ENCODE results near the gene ELAC2. TPM values are rescaled to one million over a fixed set of nuclear protein-coding genes. Genes with fewer than 3 reads are reported as not detected.

The ELAC2 gene
- total RNA-seq, 1 donor from 2014 or later = 117 TPM

DNA sequence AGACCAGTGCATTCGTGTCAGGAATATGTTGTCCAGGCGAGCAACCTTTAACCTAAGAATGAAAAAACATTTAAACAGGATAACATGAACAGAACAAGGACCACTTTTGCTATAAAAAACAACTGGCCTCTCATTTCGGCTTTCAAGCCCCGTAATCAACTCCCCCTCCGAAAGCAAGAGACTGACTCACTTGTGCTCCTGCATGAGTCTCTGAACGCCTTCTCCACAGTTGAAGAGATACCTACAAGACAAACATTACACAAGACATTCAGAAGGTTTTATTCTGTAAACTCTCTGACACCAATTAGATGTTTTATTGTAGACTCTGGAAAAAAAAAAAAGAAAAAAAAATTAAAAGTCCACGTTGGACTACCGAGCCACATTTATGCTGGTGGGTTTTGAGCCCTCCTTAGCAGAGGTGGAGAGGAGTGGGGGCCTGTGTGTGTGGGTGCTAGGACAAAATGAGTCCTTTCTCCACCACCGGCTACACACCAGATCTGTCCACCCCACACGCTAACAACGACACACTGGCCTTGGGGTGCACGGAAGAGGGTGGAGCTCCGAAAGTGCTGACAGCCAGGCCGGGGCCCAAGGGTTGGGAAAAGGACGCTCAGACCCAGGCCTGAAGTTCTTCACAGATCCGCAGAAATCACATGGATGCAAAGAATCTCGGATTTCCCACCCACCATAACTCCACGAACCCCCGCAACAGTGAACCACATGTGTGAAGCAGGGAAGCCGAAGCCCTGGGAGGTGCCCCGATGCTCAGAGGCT, 759 bp downstream of the ELAC2 start:
- DNase-seq (ENCODE audit: low read depth) = peak; percentile 35

DNA sequence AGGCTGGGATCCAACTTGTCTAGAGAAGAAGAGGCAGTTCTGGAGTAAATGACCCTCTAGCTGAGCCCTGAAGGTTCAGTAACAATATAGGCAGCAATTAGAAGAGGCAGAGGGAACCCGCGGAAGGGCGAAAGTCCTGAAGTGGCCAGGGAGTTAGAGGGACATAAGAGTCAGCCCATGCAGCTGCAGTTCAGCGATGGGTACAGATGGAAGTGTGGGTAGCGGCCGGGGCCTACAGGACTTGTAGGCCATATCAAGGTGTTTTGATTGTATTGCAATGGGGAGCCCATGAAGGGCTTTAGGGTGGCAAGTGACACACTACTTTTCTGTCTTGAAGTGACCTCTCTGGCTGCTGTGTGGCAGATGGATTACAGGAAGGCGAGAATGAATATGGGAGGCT, 3.0 kb downstream of the ELAC2 start:
- no peak for DNase-seq (ENCODE audit: low read depth)

DNA sequence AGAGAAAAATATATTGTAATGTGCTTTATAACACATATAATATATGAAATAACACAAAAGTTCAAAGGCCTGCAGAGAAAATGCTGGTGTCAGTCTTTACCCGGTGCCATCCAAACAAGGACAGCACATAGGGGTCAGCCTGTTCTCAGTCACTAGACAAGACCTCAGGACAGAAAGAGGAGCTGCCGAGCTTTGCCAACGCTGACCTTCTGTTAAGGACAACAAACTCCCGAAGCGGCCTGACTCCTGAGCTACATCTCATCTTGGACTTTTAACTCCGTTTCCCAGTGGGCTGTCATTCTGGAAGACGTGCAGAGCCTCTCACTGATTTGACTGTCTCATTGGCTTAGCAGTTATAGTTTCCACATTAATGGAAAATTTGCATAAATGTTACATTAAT, 6.9 kb downstream of the ELAC2 start:
- DNase-seq (ENCODE audit: low read depth) = no peak

DNA sequence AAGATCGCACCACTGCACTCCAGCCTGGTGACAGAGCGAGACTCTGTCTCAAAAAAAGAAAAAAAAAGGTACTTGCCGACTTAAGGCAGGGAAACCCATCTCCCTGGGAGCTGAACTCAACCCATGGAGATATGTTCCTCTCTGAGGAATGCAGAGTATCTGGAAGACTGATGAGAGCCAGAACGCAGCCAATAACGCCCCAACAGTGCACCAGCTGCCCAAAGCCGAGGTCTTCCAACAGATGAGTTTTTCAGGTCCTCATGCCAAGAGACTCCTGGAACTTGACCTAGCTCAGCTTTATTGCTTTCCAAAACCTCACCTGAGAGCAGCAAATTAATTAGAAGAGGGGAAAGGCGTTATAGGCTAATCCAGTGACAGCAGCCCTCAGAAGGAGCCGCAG, 9.4 kb downstream of the ELAC2 start:
- DNase-seq (ENCODE audit: low read depth) = no peak

DNA sequence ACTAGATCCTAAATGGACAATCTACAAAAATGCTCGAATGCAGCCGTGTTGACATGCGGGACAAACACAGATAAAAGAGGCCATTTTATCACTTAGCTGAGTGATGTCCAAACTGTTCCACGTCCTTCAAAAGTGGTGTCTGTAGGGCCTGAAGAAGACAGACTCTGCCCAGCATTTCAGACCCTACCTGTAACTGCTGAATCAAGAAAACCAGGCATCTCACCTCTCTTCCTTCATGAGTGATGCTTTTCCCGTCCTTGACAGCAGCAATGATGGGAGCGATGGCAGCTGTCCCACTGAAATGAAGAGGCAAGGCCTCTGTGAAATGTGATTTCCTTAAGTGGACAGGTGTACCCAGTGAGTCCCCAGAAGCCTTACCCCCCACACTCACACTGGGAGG, 12.3 kb downstream of the ELAC2 start:
- DNase-seq (ENCODE audit: low read depth) = no peak

DNA sequence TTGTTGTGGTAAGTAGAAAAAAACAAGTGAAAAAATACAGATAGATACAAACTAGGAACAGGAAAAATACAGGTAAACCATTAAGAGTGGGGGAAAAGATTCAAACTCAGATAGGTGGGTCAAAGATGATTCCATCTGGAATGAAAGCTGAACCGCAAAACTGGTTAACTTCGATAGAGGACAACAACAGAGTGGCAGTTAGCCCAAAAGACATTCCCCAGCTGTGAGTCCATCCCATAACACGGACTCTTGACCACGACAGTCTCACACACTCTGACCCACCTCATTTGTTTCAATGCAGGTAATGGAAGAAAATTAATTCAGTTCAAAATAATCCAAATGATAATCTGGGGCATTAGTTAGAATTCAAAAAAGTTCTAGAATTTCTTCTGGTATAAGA, 13.5 kb downstream of the ELAC2 start:
- DNase-seq (ENCODE audit: low read depth) = no peak

DNA sequence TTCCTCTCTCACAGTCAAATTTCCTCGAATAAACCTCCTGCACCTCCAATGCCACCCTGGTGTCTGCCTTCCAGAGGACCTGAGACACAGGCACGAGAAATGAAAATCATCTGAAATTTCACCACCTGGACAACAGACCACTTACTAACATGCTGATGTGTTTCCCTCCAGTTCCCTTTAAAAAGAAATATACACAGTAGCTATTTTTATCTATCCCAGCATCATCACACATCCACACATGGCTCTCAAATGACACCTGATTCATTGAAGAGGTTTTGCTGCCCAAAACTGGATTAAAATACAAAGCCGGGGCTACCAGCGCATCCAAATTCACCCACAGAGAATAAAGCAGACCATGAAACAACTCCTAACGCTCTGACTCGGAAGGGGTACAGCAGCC, 13.9 kb downstream of the ELAC2 start:
- DNase-seq (ENCODE audit: low read depth) = no peak

DNA sequence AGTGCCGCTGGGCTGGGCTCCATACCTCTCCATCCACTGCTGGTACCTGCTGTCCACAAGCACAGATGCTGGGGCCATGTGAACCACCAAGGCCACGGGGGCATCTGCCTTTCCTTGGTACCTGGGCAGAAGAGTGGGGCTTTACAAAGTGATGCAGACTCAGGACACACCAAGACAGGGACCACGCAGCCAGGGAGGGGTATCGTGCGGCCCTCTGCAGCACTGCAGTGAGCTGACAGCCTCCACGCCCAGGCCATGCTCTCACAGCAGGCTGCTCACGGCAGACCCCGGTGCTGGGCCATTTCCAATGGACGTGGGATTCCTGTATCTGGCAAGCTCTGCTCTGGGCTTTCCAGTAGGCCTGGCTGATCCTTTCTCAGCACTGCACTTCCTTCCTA, 14.4 kb downstream of the ELAC2 start:
- DNase-seq (ENCODE audit: low read depth) = no peak

DNA sequence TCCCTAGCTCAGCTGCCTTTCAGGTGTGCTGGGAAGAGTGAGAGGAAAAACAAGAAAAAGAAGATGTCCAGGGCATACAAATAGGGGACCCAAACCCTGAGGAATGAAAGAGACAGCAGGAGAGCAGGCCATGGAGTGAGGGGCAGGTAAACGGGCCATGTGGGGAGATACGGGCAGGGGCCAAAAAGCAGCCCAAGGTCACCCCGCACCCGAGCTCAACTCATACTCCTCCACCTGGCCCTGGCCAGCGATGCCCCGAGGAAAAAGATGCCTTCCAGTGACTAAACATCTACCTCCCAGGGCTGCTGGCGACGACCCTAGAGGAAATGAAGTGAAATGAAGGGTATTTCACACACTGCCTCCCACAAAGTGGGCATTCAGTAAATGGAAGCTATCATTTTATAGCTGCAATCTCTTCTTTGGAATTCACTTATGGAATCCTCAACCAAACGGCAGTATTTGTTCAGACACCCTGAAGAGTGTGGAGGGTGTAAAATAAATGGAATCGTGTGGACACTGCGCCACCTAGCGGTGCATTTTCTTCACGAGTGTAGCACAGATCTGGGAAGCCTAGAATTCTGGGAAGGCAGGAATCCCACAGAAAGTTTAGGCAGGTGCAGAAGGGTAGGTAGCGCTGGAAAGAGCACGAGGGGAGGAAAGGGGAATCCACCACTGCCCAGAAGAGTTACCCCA, 14.9 kb downstream of the ELAC2 start:
- peak; percentile 50 for DNase-seq (ENCODE audit: low read depth)

DNA sequence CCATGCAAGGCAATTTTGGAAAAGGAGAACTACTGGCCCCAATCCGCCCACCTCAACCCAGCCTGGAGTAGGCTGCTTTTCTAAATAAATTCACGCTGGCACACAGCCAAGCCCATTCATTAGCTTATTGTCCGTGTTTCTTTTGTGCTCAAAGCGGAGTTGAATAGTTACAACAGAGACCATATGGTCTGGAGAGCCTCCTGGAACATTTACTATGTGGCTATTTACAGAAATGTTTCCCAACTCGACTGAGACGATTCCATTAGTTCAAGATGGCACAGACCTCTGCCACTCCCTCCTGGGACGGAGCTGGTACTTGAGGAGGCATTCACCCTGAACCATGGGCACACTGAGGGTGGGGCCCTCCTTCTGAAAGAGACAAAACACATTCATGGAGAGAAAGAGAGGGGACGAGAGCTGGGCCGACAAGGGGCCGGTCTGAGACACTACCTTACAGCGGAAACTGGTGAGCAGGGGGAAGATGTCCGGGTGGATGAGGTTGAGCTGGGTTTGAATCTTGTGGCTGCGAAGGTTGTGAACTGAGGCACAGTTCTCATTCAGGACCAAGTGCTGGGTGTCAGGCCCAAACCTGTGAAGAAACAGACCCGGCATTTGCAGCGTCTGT, 15.7 kb downstream of the ELAC2 start:
- peak; percentile 22 for DNase-seq (ENCODE audit: low read depth)

DNA sequence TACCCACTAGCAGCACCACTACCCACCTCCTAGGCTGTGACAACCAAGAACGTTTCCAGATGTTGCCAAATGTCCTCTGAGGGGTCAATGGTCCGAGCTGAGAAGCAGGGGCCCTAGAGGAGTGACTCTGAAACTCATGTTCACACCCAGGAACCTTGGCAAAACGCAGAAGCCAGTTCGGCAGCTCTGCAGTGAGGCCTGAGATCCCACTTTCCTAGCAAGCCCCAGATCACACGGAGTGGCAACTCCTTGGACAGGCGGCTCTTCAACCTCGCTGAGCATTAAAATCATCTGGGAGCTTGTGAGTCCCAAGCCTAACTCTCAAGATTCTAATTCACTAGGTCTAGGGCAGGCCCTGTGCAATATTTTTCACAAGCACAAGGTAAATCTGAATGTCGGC, 17.3 kb downstream of the ELAC2 start:
- no peak for DNase-seq (ENCODE audit: low read depth)

DNA sequence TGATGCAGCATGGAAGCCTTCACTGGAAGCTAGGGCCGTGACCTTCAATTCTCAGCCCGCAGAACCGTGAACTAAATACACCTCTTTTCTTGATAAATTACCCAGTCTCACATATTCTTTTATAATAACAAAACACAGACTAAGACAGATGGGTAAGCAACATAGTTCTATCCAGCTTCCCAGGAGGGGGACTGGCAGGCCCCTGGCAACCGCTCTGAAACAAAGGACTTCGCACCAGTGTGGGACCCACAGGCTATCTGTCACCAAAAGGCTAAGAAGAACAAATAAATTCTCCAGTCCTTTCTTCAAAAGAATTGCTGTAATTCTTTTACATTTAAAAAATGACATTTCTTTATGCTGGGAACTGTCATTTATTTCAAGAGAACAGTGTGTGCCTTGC, 19.0 kb downstream of the ELAC2 start:
- DNase-seq (ENCODE audit: low read depth) = no peak

DNA sequence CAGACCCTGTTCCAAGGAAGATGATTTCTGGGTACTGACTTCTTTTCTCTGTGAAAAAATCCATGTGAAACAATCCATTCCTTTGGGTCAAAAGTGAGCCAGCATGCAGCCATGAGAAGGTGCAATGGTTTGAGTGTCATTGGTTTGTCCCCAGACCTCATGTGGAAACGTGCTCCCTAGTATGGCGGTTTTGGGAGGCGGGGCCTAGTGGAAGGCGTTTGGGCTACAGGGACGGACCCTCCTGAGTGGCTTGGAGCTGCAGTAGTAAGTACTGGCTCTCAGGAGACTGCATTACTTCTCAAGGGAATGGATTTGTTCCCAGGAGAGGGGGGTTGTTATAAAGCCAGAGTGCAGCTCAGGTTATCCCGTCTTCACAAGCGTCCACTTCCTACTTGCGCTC, 19.4 kb downstream of the ELAC2 start:
- no peak for DNase-seq (ENCODE audit: low read depth)

DNA sequence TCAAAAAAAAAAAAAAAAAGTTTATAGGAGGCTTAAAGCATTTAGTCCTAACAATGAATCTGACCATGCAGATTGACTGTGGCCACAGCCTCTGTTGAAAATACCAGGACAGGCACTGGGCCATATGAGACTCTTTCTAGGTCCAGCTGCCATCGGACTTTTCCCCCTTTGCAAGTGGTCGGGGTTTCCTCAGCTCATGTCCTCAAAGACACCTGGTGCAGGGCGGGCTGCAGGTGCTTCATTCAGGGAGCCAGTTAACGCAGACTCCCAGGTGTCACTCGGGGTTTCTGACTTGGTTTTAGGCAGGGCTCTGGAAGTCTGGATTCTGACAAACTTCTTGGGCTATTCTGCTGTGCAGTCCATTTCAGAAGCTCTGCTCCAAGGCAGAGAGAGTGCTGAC, 20.9 kb downstream of the ELAC2 start:
- DNase-seq (ENCODE audit: low read depth) = no peak

DNA sequence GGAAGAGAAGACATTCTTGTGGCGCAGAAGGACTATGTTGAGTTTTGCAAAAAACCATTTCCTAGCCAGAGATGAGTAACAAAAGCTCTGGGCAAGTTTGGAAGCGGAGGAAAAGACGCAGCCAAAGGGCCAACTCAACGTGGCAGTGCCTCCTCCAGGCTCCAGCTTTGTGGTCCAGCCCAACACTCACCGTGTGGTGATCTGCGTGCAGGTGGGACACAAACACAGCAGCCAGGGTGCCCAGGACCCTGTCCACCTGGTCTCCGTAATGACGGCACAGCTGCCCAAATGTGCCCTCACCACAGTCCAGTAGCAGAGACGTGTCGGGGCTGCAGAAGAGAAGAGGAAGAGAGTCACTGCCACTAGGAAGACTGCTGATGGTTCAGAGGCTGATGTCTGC, 21.5 kb downstream of the ELAC2 start:
- DNase-seq (ENCODE audit: low read depth) = no peak

DNA sequence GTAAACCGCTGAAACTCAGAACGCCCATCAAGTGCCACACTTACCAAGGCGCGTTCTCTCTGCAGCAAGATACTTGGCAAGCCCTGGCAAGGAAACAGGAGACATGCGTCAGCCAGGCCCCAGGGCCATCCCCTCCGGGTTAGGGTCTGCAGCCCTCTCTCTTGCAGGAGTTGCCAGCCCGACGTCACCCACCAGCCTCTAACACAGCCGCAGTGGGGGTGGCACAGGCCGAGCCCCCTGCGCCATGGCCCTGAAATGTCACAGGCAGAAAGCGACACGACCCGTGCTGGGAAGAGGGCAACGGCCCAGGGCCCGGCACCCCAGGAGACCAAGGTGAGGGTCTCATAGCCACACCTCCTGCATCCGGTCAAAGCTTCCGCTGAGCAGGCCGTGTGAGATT, 21.9 kb downstream of the ELAC2 start:
- no peak for DNase-seq (ENCODE audit: low read depth)

DNA sequence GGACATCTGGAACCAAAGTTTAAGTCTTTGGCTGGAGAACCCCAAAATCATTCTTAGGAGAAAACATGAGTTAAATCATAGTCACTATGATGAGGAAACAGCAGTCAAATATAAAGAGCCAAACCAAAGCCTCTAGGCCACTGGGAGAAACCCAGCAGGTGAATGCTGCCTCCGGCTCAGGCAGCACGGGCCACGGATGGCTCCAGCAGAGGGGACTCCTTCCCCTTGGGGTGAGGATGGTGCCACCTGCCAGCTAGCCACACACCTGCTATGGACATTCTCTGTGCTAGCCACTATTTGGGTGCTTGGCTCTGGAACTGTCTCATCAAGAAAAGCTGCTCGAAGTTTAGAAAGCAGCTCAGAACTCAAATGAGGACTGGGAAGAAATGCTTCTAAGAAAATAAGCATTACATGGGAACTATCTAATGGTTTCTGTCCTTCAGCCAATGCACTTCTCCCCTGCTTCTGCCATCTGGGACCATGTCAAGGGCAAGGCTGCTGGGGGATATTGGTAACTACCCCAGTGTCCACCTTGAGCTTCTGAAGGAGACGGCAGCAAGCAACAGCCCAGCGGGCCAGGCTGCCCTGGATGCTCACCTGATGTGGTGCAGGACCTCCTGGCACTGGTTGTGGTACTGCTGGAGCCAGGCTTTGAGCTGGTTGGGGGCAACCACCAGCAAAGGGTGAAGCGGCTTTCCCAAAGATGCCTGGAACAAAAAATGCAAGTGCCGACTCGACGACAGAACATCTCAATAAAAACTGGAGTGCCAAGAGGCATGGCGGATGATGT, 22.5 kb downstream of the ELAC2 start:
- DNase-seq (ENCODE audit: low read depth) = no peak

DNA sequence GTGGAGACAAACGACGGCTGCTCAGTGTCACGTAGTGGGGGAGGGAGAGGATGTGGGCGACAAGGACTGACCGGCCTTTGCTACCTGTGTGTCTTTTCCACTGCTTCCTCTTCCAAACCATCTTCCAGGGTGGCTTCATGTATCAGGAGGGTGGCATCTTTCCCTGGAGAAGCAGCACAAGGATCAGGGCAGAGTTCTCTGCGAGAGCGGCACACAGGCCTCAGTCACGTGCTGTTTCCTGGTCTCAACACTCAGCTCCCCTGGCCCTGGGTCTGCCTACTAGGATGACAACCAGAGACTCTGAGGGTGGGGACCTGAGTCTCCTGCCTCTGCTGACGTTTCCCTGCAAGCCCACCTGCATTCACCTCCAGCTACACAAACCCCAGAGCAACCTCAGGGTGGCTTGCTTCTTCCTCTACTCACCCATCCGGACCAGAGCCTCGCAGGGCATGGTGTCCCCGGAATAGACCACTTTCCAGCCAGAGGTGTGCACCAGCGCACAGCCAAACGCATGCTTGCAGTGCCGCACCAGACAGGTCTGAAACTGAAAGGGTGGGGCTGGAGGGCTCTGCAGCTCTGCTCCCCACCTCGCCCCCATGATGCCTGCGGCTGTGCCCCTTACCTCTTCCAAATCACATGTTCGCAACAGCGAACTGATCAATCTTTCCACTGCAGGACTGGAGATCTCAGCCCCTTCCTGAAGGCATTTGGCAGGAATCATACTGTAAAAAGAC, 23.3 kb downstream of the ELAC2 start:
- DNase-seq (ENCODE audit: low read depth) = no peak

DNA sequence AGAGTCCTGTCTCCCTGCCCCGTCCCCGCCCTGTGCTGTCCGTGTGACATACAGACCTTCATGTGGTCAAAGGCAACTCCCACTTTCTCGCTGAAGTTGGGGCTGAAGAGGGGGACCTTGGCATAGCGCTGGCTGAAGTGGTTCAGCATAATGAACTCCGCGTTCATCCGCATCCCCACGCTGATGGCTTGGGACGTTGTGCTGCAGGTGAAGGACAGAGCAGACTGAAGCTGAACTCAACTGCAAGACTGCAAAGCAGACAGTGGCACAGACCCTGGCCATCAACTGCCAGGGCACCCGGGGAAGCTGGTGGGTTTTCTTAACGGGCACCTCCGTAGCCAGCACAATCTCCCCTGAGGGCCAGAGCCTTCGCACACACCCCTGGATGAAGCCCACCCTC, 24.2 kb downstream of the ELAC2 start:
- no peak for DNase-seq (ENCODE audit: low read depth)

DNA sequence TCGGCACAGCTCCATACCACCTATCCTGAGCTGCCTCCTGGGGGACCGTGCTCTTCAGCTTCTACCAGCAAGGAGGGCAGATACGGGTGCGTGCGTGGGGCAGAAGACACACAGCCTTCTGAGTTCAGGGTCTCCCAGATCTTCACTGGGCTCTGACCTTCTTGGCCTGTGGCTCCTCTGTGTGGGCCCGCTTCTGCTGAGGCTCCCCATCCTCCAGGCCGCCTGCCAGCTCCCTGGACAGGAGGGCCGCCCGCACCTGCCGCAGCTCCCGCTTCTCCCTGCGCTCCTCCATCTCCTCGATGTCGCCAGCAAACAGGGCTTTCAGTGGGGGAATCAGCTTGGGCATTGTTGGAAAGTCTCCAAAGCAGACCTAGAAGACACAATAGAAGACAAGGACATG, 25.2 kb downstream of the ELAC2 start:
- DNase-seq (ENCODE audit: low read depth) = no peak

DNA sequence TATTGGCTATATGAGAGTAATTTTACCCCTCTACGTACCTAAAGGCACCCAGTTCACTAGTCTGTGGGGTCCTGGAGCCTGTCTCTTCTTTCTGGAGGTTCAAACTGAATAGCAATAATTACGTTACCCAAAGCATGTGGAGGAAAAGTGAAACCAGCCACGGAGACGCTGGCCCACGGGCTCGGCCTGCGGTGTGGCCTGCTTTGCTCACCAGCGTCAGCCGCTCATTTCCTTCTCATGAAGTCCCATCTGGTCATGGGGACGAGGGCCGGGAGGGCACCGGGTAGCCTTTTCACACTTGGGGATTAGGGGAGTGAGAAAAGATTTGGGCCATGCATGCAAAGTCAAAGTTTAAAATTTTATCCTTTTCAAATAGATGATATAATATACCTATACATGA, 26.9 kb downstream of the ELAC2 start:
- no peak for DNase-seq (ENCODE audit: low read depth)
